MM.1S (cell line): Measurements from ENCODE around the gene TMEM150C.

Experiments
- DNase-seq: peaks from one replicate; pipeline ENCODE4 v3.0.0-alpha.2; 2015
- H2AFZ ChIP-seq: fragments of 300-600 bp; sonication (generic); 2 replicates; pipeline ENCODE4 v1.6.0; 2016; ENCODE audit warnings: antibody characterized with exemption, low read length
- H3F3A ChIP-seq: fragments of 300-600 bp; sonication (generic); 2 replicates; pipeline ENCODE4 v1.6.1; 2016; ENCODE audit warnings: mild to moderate bottlenecking, antibody characterized with exemption, low read length, moderate library complexity, mixed read lengths; ENCODE audit not compliant: insufficient read depth
- H3K27ac ChIP-seq: fragments of 300-600 bp; sonication (generic); 2 replicates; pipeline ENCODE4 v1.5.1; 2016; ENCODE audit warnings: mild to moderate bottlenecking, low read length
- H3K27me3 ChIP-seq: fragments of 300-600 bp; sonication (generic); replicated peaks from 2 replicates; pipeline ENCODE4 v1.6.0; 2016; ENCODE audit warnings: low read length; ENCODE audit not compliant: insufficient read depth
- H3K36me3 ChIP-seq: fragments of 300-600 bp; sonication (generic); replicated peaks from 2 replicates; pipeline ENCODE4 v1.6.1; 2016; ENCODE audit warnings: mild to moderate bottlenecking, low read length, mixed read lengths; ENCODE audit not compliant: insufficient read depth
- H3K4me1 ChIP-seq: fragments of 300-600 bp; sonication (generic); 2 replicates; pipeline ENCODE4 v1.6.1; 2016; ENCODE audit warnings: low read length, mixed read lengths
- H3K4me2 ChIP-seq: fragments of 300-600 bp; sonication (generic); 2 replicates; pipeline ENCODE4 v1.6.0; 2016; ENCODE audit warnings: low read depth, low read length
- H3K4me3 ChIP-seq: fragments of 300-600 bp; sonication (generic); 2 replicates; pipeline ENCODE4 v1.5.1; 2016; ENCODE audit warnings: low read length, mixed read lengths
- H3K79me2 ChIP-seq: fragments of 300-600 bp; sonication (generic); 2 replicates; pipeline ENCODE4 v1.6.1; 2016; ENCODE audit warnings: mixed run types, low read length, mixed read lengths
- H3K9ac ChIP-seq: fragments of 300-600 bp; sonication (generic); 2 replicates; pipeline ENCODE4 v1.6.1; 2016; ENCODE audit warnings: low read length, mixed read lengths
- H3K9me2 ChIP-seq: fragments of 300-600 bp; sonication (generic); replicated peaks from 2 replicates; pipeline ENCODE4 v1.6.1; 2016; ENCODE audit warnings: mild to moderate bottlenecking, low read length, mixed read lengths; ENCODE audit not compliant: insufficient read depth
- H3K9me3 ChIP-seq: fragments of 300-600 bp; sonication (generic); replicated peaks from 2 replicates; pipeline ENCODE4 v1.6.1; 2016; ENCODE audit warnings: mild to moderate bottlenecking, low read length, mixed read lengths; ENCODE audit not compliant: insufficient read depth
- H4K20me1 ChIP-seq: fragments of 300-600 bp; sonication (generic); 2 replicates; pipeline ENCODE4 v1.6.1; 2016; ENCODE audit warnings: mild to moderate bottlenecking, low read length, moderate library complexity, mixed read lengths; ENCODE audit not compliant: insufficient read depth
- EZH2 ChIP-seq: fragments of 300-600 bp; sonication (generic); optimal IDR thresholded peaks from 2 replicates; pipeline ENCODE3; 2017; ENCODE audit warnings: low read depth, mild to moderate bottlenecking, antibody characterized with exemption, low read length, mixed read lengths
- EZH2phosphoT487 ChIP-seq: fragments of 300-600 bp; sonication (generic); IDR thresholded peaks from 2 replicates; pipeline ENCODE4 v1.6.1; 2018; ENCODE audit warnings: antibody characterized with exemption, low read length
- TF ChIP-seq, protein P1 (sequence below): fragments of 300-600 bp; sonication (generic); IDR thresholded peaks from 2 replicates; pipeline ENCODE4 v1.5.1; 2016; ENCODE audit warnings: antibody characterized with exemption, low read length, mixed read lengths

TMEM150C gene

GRCh38 chr4:82436780-82437179 lies 125.0 kb downstream of the TMEM150C start:
- no peak overlapping the region for H3K9ac ChIP-seq
- no peak overlapping the region for H3K4me2 ChIP-seq
- TF ChIP-seq EZH2phosphoT487 (no peak), EZH2 (no peak)
- TF ChIP-seq, protein P1, sequence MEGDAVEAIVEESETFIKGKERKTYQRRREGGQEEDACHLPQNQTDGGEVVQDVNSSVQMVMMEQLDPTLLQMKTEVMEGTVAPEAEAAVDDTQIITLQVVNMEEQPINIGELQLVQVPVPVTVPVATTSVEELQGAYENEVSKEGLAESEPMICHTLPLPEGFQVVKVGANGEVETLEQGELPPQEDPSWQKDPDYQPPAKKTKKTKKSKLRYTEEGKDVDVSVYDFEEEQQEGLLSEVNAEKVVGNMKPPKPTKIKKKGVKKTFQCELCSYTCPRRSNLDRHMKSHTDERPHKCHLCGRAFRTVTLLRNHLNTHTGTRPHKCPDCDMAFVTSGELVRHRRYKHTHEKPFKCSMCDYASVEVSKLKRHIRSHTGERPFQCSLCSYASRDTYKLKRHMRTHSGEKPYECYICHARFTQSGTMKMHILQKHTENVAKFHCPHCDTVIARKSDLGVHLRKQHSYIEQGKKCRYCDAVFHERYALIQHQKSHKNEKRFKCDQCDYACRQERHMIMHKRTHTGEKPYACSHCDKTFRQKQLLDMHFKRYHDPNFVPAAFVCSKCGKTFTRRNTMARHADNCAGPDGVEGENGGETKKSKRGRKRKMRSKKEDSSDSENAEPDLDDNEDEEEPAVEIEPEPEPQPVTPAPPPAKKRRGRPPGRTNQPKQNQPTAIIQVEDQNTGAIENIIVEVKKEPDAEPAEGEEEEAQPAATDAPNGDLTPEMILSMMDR: no peak
- no peaks in the 10 kb centered on the region for H3K27me3 ChIP-seq
- H3K9me2 ChIP-seq: no peaks in the 10 kb centered on the region
- peaks cover 43% of the 10 kb centered on the region for H4K20me1 ChIP-seq
- H3F3A ChIP-seq: no peaks in the 10 kb centered on the region
- no peaks in the 10 kb centered on the region for H3K9me3 ChIP-seq
- peaks cover 4% of the 10 kb centered on the region; the same call in 1 of the 2 replicates for H3K36me3 ChIP-seq
- no peak overlapping the region for H3K4me3 ChIP-seq
- H3K79me2 ChIP-seq: peaks cover 100% of the 10 kb centered on the region
- H3K4me1 ChIP-seq: peaks cover 6% of the 10 kb centered on the region; the same call in 1 of the 2 replicates
- H3K27ac ChIP-seq: no peak overlapping the region
- H2AFZ ChIP-seq: no peak overlapping the region
- DNase-seq: no peak

DNA sequence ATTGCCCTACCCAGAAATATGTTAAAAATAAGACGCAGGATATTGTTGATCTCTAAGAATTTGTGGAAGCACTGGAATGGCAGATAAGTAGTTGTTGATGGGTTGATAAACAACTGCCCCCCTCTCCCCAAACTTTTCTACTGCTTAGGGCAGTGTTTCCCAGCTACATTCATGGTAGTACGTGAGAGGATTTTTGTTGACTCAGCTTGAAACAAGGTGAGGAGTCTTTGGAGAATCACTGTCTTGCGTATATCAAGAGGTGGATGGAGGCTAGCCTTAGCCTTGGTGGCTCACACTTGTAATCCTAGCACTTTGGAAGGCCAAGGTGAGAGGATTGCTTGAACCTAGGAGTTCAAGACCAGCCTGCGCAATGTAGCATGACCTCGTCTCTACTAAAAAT lies 125.7 kb downstream of the TMEM150C start:
- H2AFZ ChIP-seq: no peak overlapping the region
- H3K9ac ChIP-seq: no peak overlapping the region
- DNase-seq: no peak
- no peak overlapping the region for H3K4me3 ChIP-seq
- TF ChIP-seq EZH2phosphoT487 (no peak), EZH2 (no peak)
- TF ChIP-seq, protein P1: no peak
- no peaks in the 10 kb centered on the region for H3K9me2 ChIP-seq
- peaks cover 4% of the 10 kb centered on the region; the same call in 1 of the 2 replicates for H3K36me3 ChIP-seq
- no peak overlapping the region for H3K27ac ChIP-seq
- peaks cover 43% of the 10 kb centered on the region for H4K20me1 ChIP-seq
- H3F3A ChIP-seq: peaks cover under 1% of the 10 kb centered on the region; the same call in 1 of the 2 replicates
- peaks cover 6% of the 10 kb centered on the region; the same call in 1 of the 2 replicates for H3K4me1 ChIP-seq
- H3K9me3 ChIP-seq: no peaks in the 10 kb centered on the region
- no peak overlapping the region for H3K4me2 ChIP-seq
- H3K27me3 ChIP-seq: no peaks in the 10 kb centered on the region
- peaks cover 100% of the 10 kb centered on the region for H3K79me2 ChIP-seq

GRCh38 chr4:82434949-82435348 lies 126.8 kb downstream of the TMEM150C start:
- no peaks in the 10 kb centered on the region for H3K27me3 ChIP-seq

More at GRCh38 chr4:82434949-82435348, 126.8 kb downstream of the TMEM150C start:
- H3K79me2 ChIP-seq: peaks cover 95% of the 10 kb centered on the region
- H3K9me2 ChIP-seq: no peaks in the 10 kb centered on the region
- TF ChIP-seq, protein P1: no peak
- TF ChIP-seq EZH2: no peak
- TF ChIP-seq EZH2phosphoT487: no peak
- peaks cover 4% of the 10 kb centered on the region; the same call in 1 of the 2 replicates for H3K36me3 ChIP-seq
- peaks cover 6% of the 10 kb centered on the region; the same call in 1 of the 2 replicates for H3K4me1 ChIP-seq
- H3K27ac ChIP-seq: no peak overlapping the region
- H3K4me2 ChIP-seq: no peak overlapping the region
- H3K9ac ChIP-seq: no peak overlapping the region
- no peaks in the 10 kb centered on the region for H3K9me3 ChIP-seq
- H3K4me3 ChIP-seq: no peak overlapping the region
- peaks cover 40% of the 10 kb centered on the region for H4K20me1 ChIP-seq
- H3F3A ChIP-seq: peaks cover 7% of the 10 kb centered on the region; the same call in 1 of the 2 replicates
- no peak overlapping the region for H2AFZ ChIP-seq
- DNase-seq: no peak
